CD8-positive, alpha-beta memory T cell (primary cell): ENCODE data around the gene DVL1. TPM values are rescaled to one million over a fixed set of nuclear protein-coding genes. Genes with fewer than 3 reads are reported as not detected.

Experiments
- CTCF ChIA-PET: fragments of 350-600 bp; sonication (Branson Sonifier 250); formaldehyde crosslinking; loops from one replicate; lab custom pipeline; 2021; ENCODE audit warnings: antibody characterized with exemption; lab: Charles Lee
- POLR2A ChIA-PET: fragments of 350-600 bp; sonication (Branson Sonifier 250); formaldehyde crosslinking; loops from one replicate; lab custom pipeline; 2021; ENCODE audit warnings: antibody characterized with exemption; lab: Charles Lee
- DNase-seq, 5 donors: peaks; one replicate each; pipeline versions ENCODE4 v3.0.0 to v3.0.0-alpha.2; 2020 to 2022; ENCODE audit warnings: mixed read lengths in 1 of 5
- H3K27ac ChIP-seq: one replicate; pipeline ENCODE4 v1.7.0; 2013; ENCODE audit warnings: low read depth, mild to moderate bottlenecking, low read length, moderate library complexity
- H3K27me3 ChIP-seq: 2 replicates; pipeline ENCODE4 v1.7.0; 2013; ENCODE audit warnings: low read length, mild to moderate bottlenecking; ENCODE audit not compliant: insufficient read depth, poor library complexity, severe bottlenecking
- H3K36me3 ChIP-seq: 2 replicates; pipeline ENCODE4 v1.7.0; 2013; ENCODE audit warnings: mild to moderate bottlenecking, low read length, moderate library complexity; ENCODE audit not compliant: insufficient read depth
- H3K4me1 ChIP-seq: 2 replicates; pipeline ENCODE4 v1.7.0; 2013; ENCODE audit warnings: mild to moderate bottlenecking, low read length, moderate library complexity; ENCODE audit not compliant: insufficient read depth
- H3K4me3 ChIP-seq: 2 replicates; pipeline ENCODE4 v1.7.0; 2013; ENCODE audit warnings: mild to moderate bottlenecking, low read length
- H3K9me3 ChIP-seq: 2 replicates; pipeline ENCODE4 v1.7.0; 2013; ENCODE audit warnings: mild to moderate bottlenecking, low read length
- H3K27ac Mint-ChIP-seq, 8 donors: one replicate each; pipeline ENCODE4 v1.8.0; 2020 to 2021; ENCODE audit warnings: mixed read lengths in 8 of 8, mild to moderate bottlenecking in 6 of 8, inconsistent platforms in 3 of 8, moderate library complexity in 3 of 8
- H3K27me3 Mint-ChIP-seq, 2 donors: one replicate each; pipeline ENCODE4 v1.8.0; 2020 to 2021; ENCODE audit warnings: mixed read lengths in 2 of 2, mild to moderate bottlenecking in 1 of 2, moderate library complexity in 1 of 2
- H3K36me3 Mint-ChIP-seq, 3 donors: one replicate each; pipeline ENCODE4 v1.8.0; 2020 to 2021; ENCODE audit warnings: mixed read lengths in 3 of 3, inconsistent platforms in 1 of 3, mild to moderate bottlenecking in 1 of 3
- H3K4me1 Mint-ChIP-seq, 3 donors: one replicate each; pipeline ENCODE4 v1.8.0; 2020 to 2021; ENCODE audit warnings: mixed read lengths in 3 of 3, inconsistent platforms in 1 of 3, mild to moderate bottlenecking in 1 of 3
- H3K4me3 Mint-ChIP-seq, 7 donors: one replicate each; pipeline ENCODE4 v1.8.0; 2020 to 2021; ENCODE audit warnings: mixed read lengths in 7 of 7, mild to moderate bottlenecking in 6 of 7, moderate library complexity in 4 of 7, inconsistent platforms in 2 of 7
- H3K9me3 Mint-ChIP-seq, 5 donors: one replicate each; pipeline ENCODE4 v1.8.0; 2020 to 2022; ENCODE audit warnings: mixed read lengths in 5 of 5, mild to moderate bottlenecking in 3 of 5, moderate library complexity in 2 of 5, inconsistent platforms in 1 of 5
- polyA plus RNA-seq: library from polyadenylated mRNA; unstranded; fragments of 300-500 nt; fragmentation: Illumina TruSeq; gene quantifications from one replicate; pipeline ENCODE4 v1.2.3, GENCODE V29; 2021
- total RNA-seq, 2 experiments: library from RNA; stranded (reverse); gene quantifications; one replicate each; pipeline ENCODE4 v1.2.3, GENCODE V29; 2021

The DVL1 gene
- total and polyA plus RNA-seq, 3 experiments from 2014 or later = 1.6 to 41.1 (median 39.7) TPM

- peaks cover under 1 to 6% (median 5%) of the 10 kb centered on the region in 3 donors for H3K4me1 Mint-ChIP-seq
- POLR2A ChIA-PET = no interaction called here
- CTCF ChIA-PET = no interaction called here
- no peak overlapping the region for H3K27ac ChIP-seq
- DNase-seq = no peak
- no peak overlapping the region for H3K27ac Mint-ChIP-seq
- no peaks in the 10 kb centered on the region for H3K27me3 ChIP-seq
- no peaks in the 10 kb centered on the region for H3K9me3 Mint-ChIP-seq
- H3K4me3 Mint-ChIP-seq = no peak overlapping the region
- no peaks in the 10 kb centered on the region for H3K9me3 ChIP-seq
- no peaks in the 10 kb centered on the region for H3K27me3 Mint-ChIP-seq
- H3K4me3 ChIP-seq = no peak overlapping the region
- peaks cover 1% of the 10 kb centered on the region for H3K4me1 ChIP-seq
- no peaks in the 10 kb centered on the region for H3K36me3 ChIP-seq
- H3K36me3 Mint-ChIP-seq = peaks cover 0 to 25% (median 11%) of the 10 kb centered on the region in 3 donors
These were observed 7.6 kb downstream of the DVL1 start for GRCh38 chr1:1341549-1342021.

- DNase-seq = no peak
- no peak overlapping the region for H3K4me3 ChIP-seq
- H3K4me1 ChIP-seq = no peaks in the 10 kb centered on the region
- CTCF ChIA-PET = no interaction called here
- Mint-ChIP-seq H3K9me3 (no peaks in the 10 kb centered on the region), H3K4me3 (no peak overlapping the region), H3K4me1 (peaks cover 0 to 6% (median 2%) of the 10 kb centered on the region in 3 donors), H3K27me3 (no peaks in the 10 kb centered on the region), H3K36me3 (peaks cover 0 to 25% (median 11%) of the 10 kb centered on the region in 3 donors), H3K27ac (peak overlapping the region in 2 of 8 donors; percentile 29 to 50)
- no peaks in the 10 kb centered on the region for H3K9me3 ChIP-seq
- no peaks in the 10 kb centered on the region for H3K27me3 ChIP-seq
- H3K27ac ChIP-seq = no peak overlapping the region
- no peaks in the 10 kb centered on the region for H3K36me3 ChIP-seq
- POLR2A ChIA-PET = no interaction called here
These were observed 8.2 kb downstream of the DVL1 start for GRCh38 chr1:1340791-1341548.

GRCh38 chr1:1340185-1340584 lies 9.0 kb downstream of the DVL1 start:
- POLR2A ChIA-PET = no interaction called here
- H3K4me3 Mint-ChIP-seq = no peak overlapping the region
- H3K27ac ChIP-seq = no peak overlapping the region
- H3K4me1 ChIP-seq = no peaks in the 10 kb centered on the region
- H3K4me3 ChIP-seq = no peak overlapping the region
- no peaks in the 10 kb centered on the region for H3K36me3 ChIP-seq
- peak overlapping the region in 1 of 8 donors; percentile 50 for H3K27ac Mint-ChIP-seq
- peaks cover 0 to 6% (median 0%) of the 10 kb centered on the region in 3 donors for H3K4me1 Mint-ChIP-seq
- no peaks in the 10 kb centered on the region for H3K27me3 Mint-ChIP-seq
- no peaks in the 10 kb centered on the region for H3K9me3 Mint-ChIP-seq
- no peak for DNase-seq
- CTCF ChIA-PET = no interaction called here
- no peaks in the 10 kb centered on the region for H3K9me3 ChIP-seq
- no peaks in the 10 kb centered on the region for H3K27me3 ChIP-seq
- H3K36me3 Mint-ChIP-seq = peaks cover 0 to 25% (median 11%) of the 10 kb centered on the region in 3 donors

- no peaks in the 10 kb centered on the region for H3K9me3 Mint-ChIP-seq
- no peak overlapping the region for H3K4me3 ChIP-seq
- peaks cover 0 to 6% (median 0%) of the 10 kb centered on the region in 3 donors for H3K4me1 Mint-ChIP-seq
- H3K36me3 Mint-ChIP-seq = peaks cover 0 to 25% (median 11%) of the 10 kb centered on the region in 3 donors
- no peaks in the 10 kb centered on the region for H3K27me3 ChIP-seq
- no peaks in the 10 kb centered on the region for H3K36me3 ChIP-seq
- POLR2A ChIA-PET = no interaction called here
- DNase-seq = no peak
- no peaks in the 10 kb centered on the region for H3K4me1 ChIP-seq
- CTCF ChIA-PET = no interaction called here
- H3K27ac Mint-ChIP-seq = no peak overlapping the region
- H3K9me3 ChIP-seq = no peaks in the 10 kb centered on the region
- H3K4me3 Mint-ChIP-seq = no peak overlapping the region
- H3K27ac ChIP-seq = no peak overlapping the region
- no peaks in the 10 kb centered on the region for H3K27me3 Mint-ChIP-seq
These were observed 10.9 kb downstream of the DVL1 start for GRCh38 chr1:1338278-1338677.

GRCh38 chr1:1337793-1338147 lies 11.4 kb downstream of the DVL1 start:
- H3K27me3 Mint-ChIP-seq = no peaks in the 10 kb centered on the region
- H3K4me3 Mint-ChIP-seq = no peak overlapping the region
- peaks cover 0 to 6% (median 0%) of the 10 kb centered on the region in 3 donors for H3K4me1 Mint-ChIP-seq
- Histone ChIP-seq H3K9me3 (no peaks in the 10 kb centered on the region), H3K36me3 (no peaks in the 10 kb centered on the region), H3K27me3 (no peaks in the 10 kb centered on the region), H3K4me3 (no peak overlapping the region), H3K4me1 (no peaks in the 10 kb centered on the region), H3K27ac (no peak overlapping the region)
- DNase-seq = no peak
- POLR2A ChIA-PET = no interaction called here
- peaks cover 0 to 25% (median 11%) of the 10 kb centered on the region in 3 donors for H3K36me3 Mint-ChIP-seq
- CTCF ChIA-PET = no interaction called here
- no peaks in the 10 kb centered on the region for H3K9me3 Mint-ChIP-seq
- H3K27ac Mint-ChIP-seq = no peak overlapping the region

GRCh38 chr1:1336931-1337792 lies 12.1 kb downstream of the DVL1 start:
- H3K9me3 ChIP-seq = no peaks in the 10 kb centered on the region
- no peaks in the 10 kb centered on the region for H3K9me3 Mint-ChIP-seq
- no peak for DNase-seq
- H3K4me1 ChIP-seq = no peaks in the 10 kb centered on the region
- H3K27ac ChIP-seq = no peak overlapping the region
- POLR2A ChIA-PET = no interaction called here
- peaks cover 0 to 6% (median 0%) of the 10 kb centered on the region in 3 donors for H3K4me1 Mint-ChIP-seq
- CTCF ChIA-PET = no interaction called here
- H3K36me3 Mint-ChIP-seq = peaks cover 0 to 25% (median 11%) of the 10 kb centered on the region in 3 donors
- no peak overlapping the region for H3K4me3 ChIP-seq
- H3K36me3 ChIP-seq = no peaks in the 10 kb centered on the region
- H3K27me3 ChIP-seq = no peaks in the 10 kb centered on the region
- H3K27ac Mint-ChIP-seq = no peak overlapping the region
- no peak overlapping the region for H3K4me3 Mint-ChIP-seq
- H3K27me3 Mint-ChIP-seq = no peaks in the 10 kb centered on the region

GRCh38 chr1:1336446-1336845 lies 12.8 kb downstream of the DVL1 start:
- H3K4me1 Mint-ChIP-seq = peaks cover 0 to 6% (median 0%) of the 10 kb centered on the region in 3 donors
- H3K27me3 Mint-ChIP-seq = no peaks in the 10 kb centered on the region
- H3K9me3 Mint-ChIP-seq = no peaks in the 10 kb centered on the region
- no peak overlapping the region for H3K4me3 Mint-ChIP-seq
- Histone ChIP-seq H3K36me3 (no peaks in the 10 kb centered on the region), H3K27me3 (no peaks in the 10 kb centered on the region), H3K4me3 (no peak overlapping the region), H3K9me3 (no peaks in the 10 kb centered on the region), H3K27ac (no peak overlapping the region), H3K4me1 (no peaks in the 10 kb centered on the region)
- ChIA-PET POLR2A (no interaction called here), CTCF (no interaction called here)
- DNase-seq = no peak
- H3K36me3 Mint-ChIP-seq = peaks cover 0 to 25% (median 11%) of the 10 kb centered on the region in 3 donors
- H3K27ac Mint-ChIP-seq = no peak overlapping the region

GRCh38 chr1:1335792-1336248 lies 13.4 kb downstream of the DVL1 start:
- no peaks in the 10 kb centered on the region for H3K9me3 ChIP-seq
- peaks cover 0 to under 1% (median 0%) of the 10 kb centered on the region in 3 donors for H3K4me1 Mint-ChIP-seq
- H3K36me3 ChIP-seq = no peaks in the 10 kb centered on the region
- H3K27ac Mint-ChIP-seq = no peak overlapping the region
- POLR2A ChIA-PET = no interaction called here
- H3K36me3 Mint-ChIP-seq = peaks cover 0 to 19% (median 5%) of the 10 kb centered on the region in 3 donors
- no peaks in the 10 kb centered on the region for H3K27me3 ChIP-seq
- CTCF ChIA-PET = no interaction called here
- H3K9me3 Mint-ChIP-seq = no peaks in the 10 kb centered on the region
- H3K27me3 Mint-ChIP-seq = no peaks in the 10 kb centered on the region
- H3K4me1 ChIP-seq = no peaks in the 10 kb centered on the region
- no peak overlapping the region for H3K4me3 ChIP-seq
- no peak overlapping the region for H3K27ac ChIP-seq
- no peak for DNase-seq
- H3K4me3 Mint-ChIP-seq = no peak overlapping the region
